SK-MEL-5 (cell line): ENCODE results near the gene SLC35F2. TPM values are rescaled to one million over a fixed set of nuclear protein-coding genes. Genes with fewer than 3 reads are reported as not detected.
"Not testable (repeated sequence)": the region's sequence is repeated elsewhere in the genome, so short reads cannot be mapped to it uniquely, and the experiment has no call there.

Experiments
- DNase-seq: peaks from one replicate; pipeline ENCODE4 v3.0.0-alpha.2; 2016; ENCODE audit warnings: low read depth, low spot score
- in situ Hi-C: cut with HindIII; loops from 2 replicates; pipeline ENCODE4 v1.10.0; 2016; ENCODE audit warnings: low sequenced_read_pairs, high pct_unique_total_duplicates, low pct_unique_long_range_greater_than_20kb
- total RNA-seq: library from RNA; depleted of rRNA; stranded (reverse); fragments of >200 nt; shearing (Covaris generic); gene quantifications from 2 replicates; pipeline ENCODE4 v1.2.3, GENCODE V29; 2014

SLC35F2 gene
- total RNA-seq, 1 experiment from 2014 or later: 46.5 TPM

DNA sequence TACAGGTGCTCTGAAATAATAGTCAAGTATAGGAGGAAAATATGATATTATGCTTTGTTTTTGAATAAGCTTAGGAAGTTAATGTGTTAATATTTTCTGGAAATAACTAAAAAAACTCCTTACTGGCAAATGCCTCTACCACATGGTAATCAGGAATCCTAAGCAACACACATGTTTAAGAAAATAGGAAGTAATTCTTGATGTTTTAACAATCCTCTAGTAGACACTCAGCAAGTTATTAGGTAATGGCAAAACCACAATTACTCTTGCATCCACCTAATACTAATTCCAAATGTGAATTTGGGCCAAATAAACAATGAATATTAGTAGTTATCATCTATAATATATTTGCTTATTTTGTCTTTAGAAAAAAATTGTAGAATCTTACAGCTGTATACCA lies 53.6 kb downstream of the SLC35F2 start:
- in situ Hi-C loops: no loop called here
- no peak for DNase-seq

DNA sequence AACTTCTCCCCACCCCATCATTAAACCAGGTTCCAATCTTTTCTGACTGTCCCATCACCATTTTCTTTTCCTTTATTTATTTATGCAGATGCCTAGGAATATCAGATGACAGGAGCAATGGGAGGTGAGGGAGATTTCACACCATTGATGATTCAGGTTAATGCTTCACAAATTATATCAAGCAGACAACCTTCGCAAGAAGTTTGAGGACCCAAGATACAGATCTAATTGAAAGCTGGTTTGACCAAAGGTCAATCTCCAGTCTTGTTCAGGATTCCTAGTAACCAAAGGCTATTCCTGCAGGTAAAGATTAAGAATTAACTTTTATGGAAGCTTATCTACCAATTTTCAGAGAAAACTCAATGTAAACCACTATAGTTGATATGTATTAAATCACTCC lies 54.4 kb downstream of the SLC35F2 start:
- in situ Hi-C loops: no loop called here
- no peak for DNase-seq

DNA sequence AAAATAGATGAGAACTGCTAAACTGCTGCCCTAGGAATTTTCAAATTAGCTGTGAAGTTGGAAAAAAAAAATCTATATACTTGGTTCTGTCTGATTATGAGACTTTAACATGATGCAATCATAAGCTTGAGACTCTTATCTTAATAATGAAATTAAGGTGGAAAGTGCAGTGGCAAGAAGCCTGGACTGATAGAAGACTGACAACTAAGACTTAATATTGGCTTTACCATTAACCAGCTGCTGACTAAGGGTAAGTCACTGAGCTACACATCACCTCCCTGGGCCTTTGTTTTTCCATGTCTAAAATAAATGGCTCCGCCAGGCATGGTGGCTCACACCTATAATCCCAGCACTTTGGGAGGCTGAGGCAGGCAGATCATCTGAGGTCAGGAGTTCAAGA lies 56.9 kb downstream of the SLC35F2 start:
- in situ Hi-C loops: no loop called here

DNA sequence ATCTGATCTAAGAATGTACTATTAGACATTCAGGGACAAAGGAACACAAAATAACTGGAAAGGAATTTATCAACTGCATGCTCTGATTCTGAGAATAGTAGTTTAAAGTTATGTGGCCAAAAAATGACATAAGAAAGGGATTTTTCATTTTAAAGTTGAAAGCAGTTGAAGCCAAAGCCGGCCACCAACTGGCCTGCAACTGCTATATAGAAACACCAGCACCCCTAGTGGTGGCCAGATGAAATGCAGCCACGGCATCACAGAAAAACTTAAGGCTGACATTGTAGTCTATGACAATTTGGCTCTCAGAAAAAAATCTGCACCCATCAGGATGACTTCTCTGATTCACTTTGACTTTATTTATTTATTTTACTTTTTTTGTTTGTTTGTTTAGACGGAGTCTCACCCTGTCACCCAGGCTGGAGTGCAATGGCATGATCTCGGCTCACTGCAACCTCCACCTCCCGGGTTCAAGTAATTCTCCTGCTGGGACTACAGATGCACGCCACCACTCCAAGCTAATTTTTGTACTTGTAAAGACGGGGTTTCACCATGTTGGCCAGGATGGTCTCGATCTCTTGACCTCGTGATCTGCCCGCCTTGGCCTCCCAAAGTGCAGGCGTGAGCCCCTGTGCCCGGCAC lies 59.2 kb downstream of the SLC35F2 start:
- in situ Hi-C loops: no loop called here
- DNase-seq: peak; percentile 67

More for the DNA sequence above, 56.9 kb downstream of the SLC35F2 start:
- DNase-seq: no peak

DNA sequence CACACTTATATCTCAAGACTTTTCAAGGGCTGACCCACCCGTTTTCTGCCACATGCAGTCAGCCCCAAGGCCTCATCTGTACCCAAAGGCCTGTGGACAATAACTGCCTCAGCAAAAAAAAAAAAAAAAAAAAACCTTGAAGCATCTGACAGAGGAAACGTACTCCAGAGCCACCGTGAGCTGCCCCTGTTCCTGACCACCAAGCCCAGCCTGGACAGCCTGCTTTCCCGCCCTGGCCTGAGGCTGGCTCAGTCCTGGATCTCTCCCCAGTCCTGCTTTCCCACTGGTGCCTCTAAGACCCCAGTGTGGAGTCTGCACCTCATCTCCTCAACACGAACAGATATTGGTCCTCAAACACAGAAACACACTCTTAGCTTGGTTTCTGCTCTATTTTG lies 66.5 kb downstream of the SLC35F2 start:
- no peak for DNase-seq
- in situ Hi-C loops: no loop called here

DNA sequence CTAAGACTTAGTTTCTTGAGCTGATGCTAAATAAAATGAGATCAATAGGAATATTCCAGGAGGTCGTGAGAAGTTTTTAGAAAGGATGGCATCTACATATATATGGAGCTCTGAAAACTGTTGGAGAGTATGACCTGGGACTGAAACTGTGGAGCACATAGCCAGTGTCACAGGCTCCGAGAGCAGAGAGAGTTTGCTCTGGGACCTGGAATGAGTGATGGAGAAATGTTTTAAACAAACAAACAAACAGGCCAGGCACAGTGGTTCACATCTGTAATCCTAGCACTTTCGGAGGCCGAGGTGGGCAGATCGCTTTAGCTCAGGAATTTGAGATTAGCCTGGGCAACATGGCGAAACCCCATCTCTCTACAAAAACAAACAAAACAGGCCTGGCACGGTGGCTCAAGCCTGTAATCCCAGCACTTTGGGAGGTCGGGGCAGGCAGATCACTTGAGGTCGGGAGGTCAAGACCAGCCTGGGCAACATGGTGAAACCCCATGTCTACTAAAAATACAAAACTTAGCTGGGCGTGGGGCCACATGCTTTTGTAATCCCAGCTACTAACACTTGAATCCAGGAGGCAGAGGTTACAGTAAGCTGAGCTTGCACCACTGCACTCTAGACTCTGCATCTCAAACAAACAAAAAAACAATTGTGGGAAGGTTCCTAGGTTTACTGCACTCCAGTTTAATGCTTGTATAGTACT lies 67.1 kb downstream of the SLC35F2 start:
- no peak for DNase-seq
- in situ Hi-C loops: no loop called here

DNA sequence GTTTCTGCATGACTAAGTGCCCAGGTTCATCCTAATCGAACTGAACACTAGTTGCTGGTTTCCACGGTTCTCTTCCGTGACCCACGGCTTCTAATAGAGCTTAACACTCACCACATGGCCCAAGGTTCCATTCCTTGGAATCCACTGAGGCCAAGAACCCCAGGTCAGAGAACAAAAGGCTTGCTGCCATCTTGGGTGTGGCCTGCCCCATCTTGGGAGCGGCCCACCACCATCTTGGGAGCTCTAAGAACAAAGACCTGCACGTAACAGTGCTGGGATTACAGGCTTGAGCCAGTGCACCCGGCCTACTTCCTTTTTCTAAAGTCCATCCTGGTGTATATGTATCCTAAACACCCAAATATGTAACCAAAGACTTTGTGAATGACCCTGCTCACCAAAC lies 68.8 kb downstream of the SLC35F2 start:
- DNase-seq: no peak
- in situ Hi-C loops: no loop called here

DNA sequence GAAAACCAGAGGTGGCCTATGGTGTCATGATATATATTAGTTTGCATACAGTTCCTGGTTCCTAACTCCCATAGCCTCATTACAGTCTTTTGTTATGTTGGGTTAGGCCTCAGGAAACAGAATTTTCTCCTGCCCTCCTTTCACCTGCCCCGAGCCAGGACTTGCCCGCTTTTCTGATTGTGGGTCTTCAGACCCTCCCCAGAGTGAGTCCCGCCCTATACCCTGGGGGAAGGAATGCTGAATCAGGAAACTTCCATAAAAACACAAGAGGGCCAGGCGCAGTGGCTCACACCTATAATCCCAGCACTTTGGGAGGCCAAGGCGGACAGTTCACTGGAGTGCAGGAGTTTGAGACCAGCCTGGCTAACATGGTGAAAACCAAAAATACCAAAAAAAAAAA lies 70.9 kb downstream of the SLC35F2 start:
- no peak for DNase-seq
- in situ Hi-C loops: no loop called here

DNA sequence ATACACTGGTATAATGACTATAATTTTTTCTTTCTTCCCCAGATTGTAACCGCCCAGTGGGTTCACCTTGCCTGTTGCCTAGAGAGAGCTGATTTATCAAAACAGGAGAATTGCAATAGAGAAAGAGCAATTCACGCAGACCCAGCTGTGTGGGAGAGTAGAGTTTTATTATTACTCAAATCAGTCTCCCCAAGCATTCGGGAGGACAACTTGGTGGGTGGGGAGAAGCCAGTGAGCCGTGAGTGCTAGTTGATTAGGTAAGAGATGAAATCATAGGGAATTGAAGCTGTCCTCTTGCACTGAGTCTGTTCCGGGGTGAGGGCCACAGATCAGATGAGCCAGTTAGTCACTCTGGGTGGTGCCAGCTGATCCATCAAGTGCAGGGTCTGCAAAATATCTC lies 73.2 kb downstream of the SLC35F2 start:
- DNase-seq: no peak

DNA sequence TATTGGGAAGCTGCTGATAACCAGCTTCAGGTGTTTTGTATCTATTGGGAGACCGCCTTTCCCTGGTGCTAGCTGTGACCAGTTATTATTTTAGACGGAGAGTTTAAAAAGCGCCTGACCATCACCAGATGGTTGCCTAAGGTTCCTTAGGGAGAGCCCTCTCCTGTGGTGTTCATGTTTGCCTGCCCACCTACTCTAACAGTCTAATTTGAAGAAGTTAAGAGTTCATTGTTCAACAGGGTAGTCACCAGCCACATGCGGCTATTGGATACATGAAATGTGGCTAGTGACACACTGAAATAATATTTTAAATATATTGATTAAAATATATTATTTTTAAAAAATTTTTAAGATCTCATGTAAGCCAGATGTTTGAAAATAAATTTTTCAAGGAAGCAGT lies 75.5 kb downstream of the SLC35F2 start:
- DNase-seq: no peak
- in situ Hi-C loops: no loop called here

More for the DNA sequence above, 73.2 kb downstream of the SLC35F2 start:
- in situ Hi-C loops: no loop called here

DNA sequence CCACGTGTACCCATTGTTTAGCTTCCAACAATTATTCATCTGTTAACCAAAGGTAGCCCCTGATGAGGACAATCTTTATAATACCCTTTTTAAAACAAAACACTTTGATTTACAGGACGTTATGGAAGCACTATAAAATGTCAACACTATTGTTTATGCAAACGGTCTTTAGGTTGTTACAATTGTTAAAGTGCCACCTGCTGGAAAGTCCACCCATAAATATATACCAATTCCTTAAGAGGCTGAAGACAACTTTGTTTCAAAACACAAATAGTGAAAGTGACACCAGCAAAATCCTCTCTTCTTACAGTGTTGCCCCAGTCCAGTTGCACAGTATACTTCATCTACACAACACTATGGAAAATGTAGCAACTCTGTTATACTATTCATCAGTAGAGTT lies 77.8 kb downstream of the SLC35F2 start:
- DNase-seq: no peak

DNA sequence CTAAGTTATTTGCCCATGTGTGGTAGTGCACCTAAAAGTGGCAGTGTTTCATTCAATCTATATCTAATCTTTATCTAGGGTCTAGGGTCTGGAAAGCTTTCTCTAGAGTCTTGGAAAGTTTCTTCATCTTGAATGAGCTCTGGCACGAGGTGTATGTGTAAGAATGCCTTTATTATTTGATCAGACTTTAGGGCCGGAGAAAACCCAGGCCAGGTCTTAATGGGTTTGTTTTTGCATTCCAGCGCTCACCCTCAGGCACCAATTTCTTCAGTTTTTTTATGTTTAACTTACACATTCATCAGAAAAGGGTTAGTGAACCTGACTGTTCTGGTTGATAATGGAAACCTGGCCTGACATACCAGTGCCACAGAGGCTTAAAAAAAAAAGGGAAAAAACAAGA lies 78.5 kb downstream of the SLC35F2 start:
- in situ Hi-C loops: no loop called here
- peak; percentile 41 for DNase-seq

More for the DNA sequence above, 77.8 kb downstream of the SLC35F2 start:
- in situ Hi-C loops: no loop called here

DNA sequence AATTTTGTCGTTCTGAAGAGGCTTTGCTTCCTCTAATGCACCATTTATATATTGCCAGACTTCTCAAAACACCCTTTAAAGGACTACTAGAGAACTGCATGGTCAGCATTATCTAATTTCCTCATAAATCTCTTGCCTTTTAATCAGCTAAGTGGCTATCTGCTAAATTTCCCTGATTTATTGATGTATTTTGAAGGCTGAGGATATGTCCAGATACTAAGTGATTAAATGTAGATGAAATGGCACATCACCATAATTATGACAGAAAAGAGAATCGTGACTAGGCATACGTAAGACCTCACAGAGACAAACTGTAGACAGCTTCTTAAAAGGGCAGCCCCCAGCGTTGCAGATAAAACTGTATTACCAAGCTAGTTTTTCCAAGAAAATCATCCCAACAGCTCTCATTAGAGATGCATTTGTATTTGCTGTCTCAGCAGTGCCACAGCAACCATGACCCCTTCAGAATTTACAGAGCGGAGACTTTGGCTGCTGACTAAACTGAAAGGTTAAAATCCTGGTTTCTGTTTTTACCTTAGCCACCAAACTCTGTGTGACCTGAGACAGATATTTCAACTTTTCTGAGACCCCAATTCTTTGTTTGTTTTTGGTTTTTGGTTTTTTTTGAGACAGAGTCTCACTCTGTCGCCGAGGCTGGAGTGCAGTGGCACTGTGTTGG lies 79.6 kb downstream of the SLC35F2 start:
- DNase-seq: no peak
- in situ Hi-C loops: no loop called here

DNA sequence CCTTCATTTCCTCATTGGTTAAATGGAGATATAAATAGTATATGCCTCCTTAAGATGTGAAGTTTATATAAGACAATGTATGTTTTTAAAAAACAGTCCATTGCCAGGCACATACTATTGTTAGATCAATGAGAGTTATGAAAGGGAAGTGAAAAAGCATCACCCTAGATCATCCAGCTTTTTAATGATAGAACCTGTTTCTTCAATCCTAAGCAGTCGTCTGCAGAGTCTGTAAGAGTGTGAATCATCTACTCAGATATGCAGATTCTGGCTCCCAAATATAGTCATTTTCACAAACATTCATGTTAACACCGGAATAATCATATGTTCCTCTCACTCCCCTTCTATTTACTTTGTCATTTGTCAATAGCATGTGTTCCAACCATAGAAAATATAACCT lies 81.5 kb downstream of the SLC35F2 start:
- DNase-seq: no peak
- in situ Hi-C loops: no loop called here

DNA sequence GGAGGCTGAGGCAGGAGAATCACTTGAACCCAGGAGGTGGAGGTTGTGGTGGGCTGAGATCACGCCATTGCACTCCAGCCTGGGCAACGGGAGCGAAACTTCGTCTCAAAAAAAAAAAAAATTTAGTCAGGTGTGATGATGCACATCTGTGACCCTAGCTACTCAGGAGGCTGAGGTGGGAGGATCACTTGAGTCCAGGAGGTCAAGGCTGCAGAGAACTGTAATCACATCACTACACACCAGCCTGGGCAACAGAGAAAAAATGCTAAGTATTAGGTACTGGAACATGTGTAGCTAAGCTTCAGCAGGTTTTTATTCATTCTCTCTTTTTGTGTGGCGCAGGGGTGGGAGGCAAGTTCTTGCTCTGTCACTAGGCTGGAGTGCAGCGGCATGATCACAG lies 82.5 kb downstream of the SLC35F2 start:
- DNase-seq: no peak
- in situ Hi-C loops: no loop called here

DNA sequence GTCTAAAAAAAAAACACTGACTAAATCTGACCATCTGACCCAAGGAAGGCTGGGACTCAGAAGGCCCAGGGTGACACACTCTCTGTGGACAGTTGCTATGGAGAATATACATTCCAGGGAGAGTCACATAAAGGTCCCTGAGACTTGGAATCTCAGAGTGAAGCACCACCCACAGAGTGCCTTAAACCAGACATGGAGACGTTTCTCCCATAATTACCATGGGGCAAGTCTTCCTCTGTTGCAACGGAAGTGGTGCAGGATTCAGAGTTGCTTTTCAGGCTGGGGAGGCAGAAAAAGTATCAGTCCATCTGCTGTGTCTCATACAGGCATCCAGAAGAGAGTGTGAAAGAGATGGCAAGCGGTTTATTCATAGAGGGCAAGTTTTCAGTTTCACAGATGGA lies 88.0 kb downstream of the SLC35F2 start:
- DNase-seq: no peak

DNA sequence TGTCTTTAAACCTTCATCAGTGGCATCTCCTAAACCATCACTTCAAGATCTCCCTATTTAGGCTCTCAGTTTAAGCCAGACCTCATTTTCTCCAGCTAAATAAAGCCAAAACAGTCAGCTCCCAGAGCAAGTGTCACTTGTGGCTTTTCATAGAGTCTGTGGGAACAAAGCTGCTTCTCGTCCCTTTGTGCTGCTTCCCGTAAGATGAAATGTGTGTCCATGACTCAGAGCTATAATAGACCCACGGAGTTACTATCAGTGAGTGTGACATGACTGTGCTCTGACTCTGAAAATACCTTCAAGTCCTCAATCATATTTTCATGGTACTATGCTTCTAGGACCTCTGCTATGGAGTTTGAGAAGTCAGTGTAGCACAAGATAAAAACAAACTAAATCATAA lies 89.4 kb downstream of the SLC35F2 start:
- no peak for DNase-seq
- in situ Hi-C loops: no loop called here

More for the DNA sequence above, 88.0 kb downstream of the SLC35F2 start:
- in situ Hi-C loops: no loop called here

DNA sequence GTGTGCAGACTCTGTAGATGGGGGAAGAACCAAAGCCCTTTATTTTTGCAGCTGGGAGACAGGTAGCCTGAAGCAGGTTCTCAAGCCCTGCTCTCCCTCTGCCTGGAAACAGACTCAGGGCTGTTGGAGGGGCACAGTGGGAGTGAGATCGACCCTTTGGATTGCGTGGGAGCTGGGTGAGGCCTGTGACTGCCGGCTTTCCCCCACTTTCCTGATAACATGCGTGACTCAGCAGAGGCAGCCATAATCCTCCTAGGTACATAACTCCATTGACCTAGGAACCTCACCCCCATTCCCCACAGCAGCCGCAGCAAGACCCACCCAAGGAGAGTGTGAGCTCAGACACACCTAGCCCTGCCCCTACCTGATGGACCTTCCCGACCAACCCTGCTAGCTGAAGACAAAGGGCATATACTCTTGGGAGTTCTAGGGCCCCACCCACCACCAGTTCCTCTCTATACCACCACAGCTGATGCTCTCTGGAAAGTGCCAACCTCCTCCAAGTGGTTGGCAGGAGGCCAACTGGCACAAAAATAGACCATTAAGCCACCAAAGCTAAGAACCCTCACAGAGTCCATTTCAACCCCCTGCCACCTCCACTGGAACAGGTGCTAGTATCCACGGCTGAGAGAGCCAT lies 99.8 kb downstream of the SLC35F2 start:
- DNase-seq, in situ Hi-C loops: not testable (repeated sequence)
